Measurements from ENCODE around the gene TXLNA.

The TXLNA gene

DNA sequence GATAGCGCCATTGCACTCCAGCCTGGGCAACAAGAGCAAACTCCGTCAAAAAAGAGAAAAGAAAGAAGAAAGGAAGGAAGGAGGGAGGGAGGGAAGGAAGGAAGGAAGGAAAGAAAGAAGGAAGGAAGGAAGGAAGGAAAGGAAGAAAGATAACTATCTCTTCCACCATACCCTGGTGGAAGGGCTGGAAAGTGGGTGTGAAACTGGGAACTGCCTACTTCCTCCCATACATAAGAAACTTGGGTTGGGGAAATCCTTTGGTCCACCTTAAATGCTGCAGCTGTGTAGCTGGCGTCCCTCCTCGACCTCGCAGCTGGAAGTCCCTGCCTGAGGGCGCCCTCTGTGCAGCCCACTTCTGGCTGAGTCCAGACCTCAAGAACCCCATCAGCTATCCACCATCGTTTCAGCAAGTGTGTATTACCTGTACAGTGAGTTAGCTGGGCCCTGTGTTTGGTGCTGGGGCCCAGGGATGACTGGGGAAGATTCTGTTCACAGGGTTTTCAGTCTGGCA lies 62.9 kb downstream of the TXLNA start:
- Mint-ChIP-seq H3K4me3 (no peak overlapping the region), H3K4me1 (peaks cover 48% of the 10 kb centered on the region), H3K27ac (peak overlapping the region; percentile 81)

DNA sequence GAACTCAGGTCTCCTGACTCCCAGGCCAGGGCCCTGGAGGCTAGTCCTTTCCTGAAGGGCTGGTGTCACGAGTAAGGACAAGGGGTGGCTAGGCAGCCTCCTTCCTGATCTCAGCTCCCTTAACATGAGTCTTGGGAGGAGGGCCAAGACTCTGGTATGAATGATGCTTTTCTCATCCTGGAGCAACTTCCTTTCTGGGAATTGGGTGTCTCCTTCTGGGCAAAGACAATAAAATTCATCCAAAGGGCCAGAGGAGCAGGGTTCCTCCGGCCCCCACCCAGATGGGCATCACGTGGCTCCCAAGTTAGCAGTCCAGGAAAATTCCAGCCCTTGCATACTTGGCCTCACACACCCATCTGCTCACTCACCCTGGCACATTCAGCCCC lies 67.4 kb downstream of the TXLNA start, which contains the start of gene FAM167B:
TSS of gene FAM167B (plus strand) at position 335 of the 386 bp plus-strand sequence. CDS start 200 bp downstream, outside the sequence.
- H3K4me3 Mint-ChIP-seq, result peak within 1 kb of the TSS; percentile 45
- H3K36me3 Mint-ChIP-seq, result no peaks in the 10 kb centered on the region
- peaks cover 69% of the 10 kb centered on the region for H3K4me1 Mint-ChIP-seq
- no peak for ATAC-seq
- H3K27ac Mint-ChIP-seq, result peak within 1 kb of the TSS; percentile 94
- no peaks in the 10 kb centered on the region for H3K9me3 Mint-ChIP-seq
- no peaks in the 10 kb centered on the region for H3K27me3 Mint-ChIP-seq

More for the DNA sequence above, 62.9 kb downstream of the TXLNA start:
- H3K36me3 Mint-ChIP-seq, result no peaks in the 10 kb centered on the region
- H3K27me3 Mint-ChIP-seq, result no peaks in the 10 kb centered on the region
- no peaks in the 10 kb centered on the region for H3K9me3 Mint-ChIP-seq
- ATAC-seq, result no peak

DNA sequence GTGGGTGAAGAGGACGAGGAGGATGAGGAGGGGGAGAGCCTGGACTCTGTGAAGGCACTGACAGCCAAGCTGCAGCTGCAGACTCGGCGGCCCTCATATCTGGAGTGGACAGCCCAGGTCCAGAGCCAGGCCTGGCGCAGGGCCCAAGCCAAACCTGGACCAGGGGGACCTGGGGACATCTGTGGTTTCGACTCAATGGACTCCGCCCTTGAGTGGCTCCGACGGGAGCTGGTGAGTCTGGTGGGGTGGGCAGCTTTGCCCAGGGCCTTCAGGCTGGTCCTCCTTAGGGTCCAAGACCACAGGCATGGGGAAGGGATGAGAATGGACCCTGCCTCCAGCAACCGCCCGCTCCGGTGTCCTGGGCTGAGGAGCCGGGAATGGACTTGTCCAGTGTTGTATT lies 68.0 kb downstream of the TXLNA start:
- Mint-ChIP-seq H3K9me3 (no peaks in the 10 kb centered on the region), H3K4me3 (no peak overlapping the region), H3K4me1 (peaks cover 69% of the 10 kb centered on the region), H3K36me3 (no peaks in the 10 kb centered on the region), H3K27me3 (no peaks in the 10 kb centered on the region), H3K27ac (peak overlapping the region; percentile 94)
- no peak for ATAC-seq
